Posterior vena cava (tissue), 2 donors: ENCODE measurements around the gene SEC24C. TPM values are rescaled to one million over a fixed set of nuclear protein-coding genes. Genes with fewer than 3 reads are reported as not detected.
"Not testable (repeated sequence)": the region's sequence is repeated elsewhere in the genome, so short reads cannot be mapped to it uniquely, and the experiment has no call there.

Experiments
- DNase-seq: peaks from one replicate; pipeline ENCODE4 v3.0.0-alpha.2; 2020; ENCODE audit warnings: low spot score
- intact Hi-C, 2 donors: fragments of 100-400 bp; cut with DNase I; formaldehyde crosslinking; loops; one replicate each; pipeline versions ENCODE4 v1.14.1 to v1.14.2; 2022 to 2023
- total RNA-seq, 2 donors: library from RNA; stranded (reverse); fragmentation: NEBNext Ultra II Directional; extraction: Animal tissue kit (Norgen Biotek cat#: 25700); gene quantifications; one replicate each; pipeline ENCODE4 v1.2.1, GENCODE V29; 2021
- donor health status: DM: yes; HTN: yes; CAD: no.
- donor health status: DM: yes; HTN: yes; CAD: no.

Gene SEC24C
- total RNA-seq, 2 donors from 2014 or later = 51.3 to 51.4 TPM

- intact Hi-C loops = no loop called here
- DNase-seq = no peak
Observed at GRCh38 chr10:73786512-73786885, 42.3 kb downstream of the SEC24C start.

- DNase-seq = peak; percentile 62
- intact Hi-C loops = not testable (repeated sequence)
Observed at GRCh38 chr10:73787031-73787800, 43.0 kb downstream of the SEC24C start.

- intact Hi-C loops = no loop called here
- DNase-seq = peak; percentile 47
Observed at GRCh38 chr10:73788864-73789658, 44.9 kb downstream of the SEC24C start.

GRCh38 chr10:73789659-73790055, 45.5 kb downstream of the SEC24C start:
- DNase-seq = peak; percentile 26
- intact Hi-C loops = no loop called here

GRCh38 chr10:73790886-73791625, 46.9 kb downstream of the SEC24C start:
- DNase-seq = peak; percentile 70
- intact Hi-C loops = no loop called here

GRCh38 chr10:73791871-73792400, 47.8 kb downstream of the SEC24C start:
- intact Hi-C loops = no loop called here
- DNase-seq = peak; percentile 80

- peak; percentile 66 for DNase-seq
- intact Hi-C loops = no loop called here
Observed at GRCh38 chr10:73793456-73793855, 49.3 kb downstream of the SEC24C start.

- DNase-seq = peak; percentile 40
- intact Hi-C loops = not testable (repeated sequence)
Observed at GRCh38 chr10:73795491-73795890, 51.3 kb downstream of the SEC24C start.

GRCh38 chr10:73796035-73796434, 51.9 kb downstream of the SEC24C start:
- DNase-seq = peak; percentile 16
- intact Hi-C loops = not testable (repeated sequence)

GRCh38 chr10:73796766-73797165, 52.6 kb downstream of the SEC24C start:
- peak; percentile 74 for DNase-seq

GRCh38 chr10:73797324-73798025, 53.3 kb downstream of the SEC24C start:
- intact Hi-C loops = no loop called here
- DNase-seq = peak; percentile 84

More at GRCh38 chr10:73796766-73797165, 52.6 kb downstream of the SEC24C start:
- intact Hi-C loops = no loop called here

GRCh38 chr10:73798087-73798486, 53.9 kb downstream of the SEC24C start:
- DNase-seq = peak; percentile 74
- intact Hi-C loops = no loop called here

- intact Hi-C loops = no loop called here
Observed at GRCh38 chr10:73798927-73799560, 54.9 kb downstream of the SEC24C start.

GRCh38 chr10:73799899-73800559, 55.9 kb downstream of the SEC24C start:
- peak; percentile 71 for DNase-seq

More at GRCh38 chr10:73798927-73799560, 54.9 kb downstream of the SEC24C start:
- peak; percentile 74 for DNase-seq

GRCh38 chr10:73800560-73801252, 56.5 kb downstream of the SEC24C start:
- intact Hi-C loops = no loop called here
- peak; percentile 66 for DNase-seq

More at GRCh38 chr10:73799899-73800559, 55.9 kb downstream of the SEC24C start:
- intact Hi-C loops = no loop called here

- peak; percentile 51 for DNase-seq
- intact Hi-C loops = no loop called here
Observed at GRCh38 chr10:73801253-73801590, 57.0 kb downstream of the SEC24C start.

- intact Hi-C loops = no loop called here
- peak; percentile 67 for DNase-seq
Observed at GRCh38 chr10:73802276-73802991, 58.3 kb downstream of the SEC24C start.
